HS-5 (cell line): ENCODE data around the gene CFTR.
"Not testable (repeated sequence)": the region's sequence is repeated elsewhere in the genome, so short reads cannot be mapped to it uniquely, and the experiment has no call there.

Source experiments
- DNase-seq: peaks from one replicate; pipeline ENCODE4 v3.0.0-alpha.2; 2012; ENCODE audit warnings: low read depth

Gene CFTR

GRCh38 chr7:117688126-117688525, 208.3 kb downstream of the CFTR start:
- DNase-seq, result no peak

- DNase-seq, result no peak
These were observed 209.6 kb downstream of the CFTR start for GRCh38 chr7:117689406-117689805.

- DNase-seq, result no peak
These were observed 210.3 kb downstream of the CFTR start for GRCh38 chr7:117690147-117690546.

GRCh38 chr7:117692338-117692737, 212.5 kb downstream of the CFTR start:
- no peak for DNase-seq

- DNase-seq, result no peak
These were observed 218.2 kb downstream of the CFTR start for GRCh38 chr7:117698018-117698417.

- DNase-seq, result no peak
These were observed 224.2 kb downstream of the CFTR start for GRCh38 chr7:117704063-117704462.

GRCh38 chr7:117705630-117706029, 225.8 kb downstream of the CFTR start:
- no peak for DNase-seq

GRCh38 chr7:117706210-117706609, 226.4 kb downstream of the CFTR start:
- no peak for DNase-seq

GRCh38 chr7:117707080-117707479, 227.3 kb downstream of the CFTR start:
- DNase-seq, result no peak

- not testable (repeated sequence) for DNase-seq
These were observed 228.3 kb downstream of the CFTR start for GRCh38 chr7:117708173-117708572.

- DNase-seq, result no peak
These were observed 231.7 kb downstream of the CFTR start for GRCh38 chr7:117711556-117711955.

- peak; percentile 28 for DNase-seq
These were observed 236.1 kb downstream of the CFTR start for GRCh38 chr7:117715784-117716445.

GRCh38 chr7:117716707-117717299, 237.0 kb downstream of the CFTR start:
- no peak for DNase-seq

GRCh38 chr7:117717357-117717756, 237.5 kb downstream of the CFTR start:
- DNase-seq, result no peak
